Trophoblast cell (in vitro differentiated cells and primary cell): Measurements from ENCODE around the gene RNF111.

Source experiments
- DNase-seq, 2 donors: peaks; one replicate each; pipeline ENCODE4 v3.0.0-alpha.2; 2016
- H2AFZ ChIP-seq: 2 replicates; pipeline ENCODE4 v1.6.1; 2013; ENCODE audit warnings: low read length, moderate library complexity, mild to moderate bottlenecking; ENCODE audit not compliant: insufficient read depth, poor library complexity
- H2AK5ac ChIP-seq: 2 replicates; pipeline ENCODE4 v1.6.1; 2013; ENCODE audit warnings: mild to moderate bottlenecking, low read length
- H2BK120ac ChIP-seq: 2 replicates; pipeline ENCODE4 v1.6.1; 2013; ENCODE audit warnings: low read length, mild to moderate bottlenecking, moderate library complexity; ENCODE audit not compliant: insufficient read depth, poor library complexity
- H2BK12ac ChIP-seq: 2 replicates; pipeline ENCODE4 v1.6.1; 2013; ENCODE audit warnings: mild to moderate bottlenecking, low read length, moderate library complexity
- H2BK5ac ChIP-seq: 2 replicates; pipeline ENCODE4 v1.6.1; 2013; ENCODE audit warnings: low read length, low read depth, moderate library complexity, mild to moderate bottlenecking; ENCODE audit not compliant: poor library complexity
- H3K14ac ChIP-seq: 2 replicates; pipeline ENCODE4 v1.6.1; 2013; ENCODE audit warnings: mild to moderate bottlenecking, low read length
- H3K18ac ChIP-seq: 2 replicates; pipeline ENCODE4 v1.6.1; 2013; ENCODE audit warnings: mild to moderate bottlenecking, low read length
- H3K23ac ChIP-seq: 2 replicates; pipeline ENCODE4 v1.6.1; 2013; ENCODE audit warnings: low read length
- H3K27ac ChIP-seq: 2 replicates; pipeline ENCODE4 v1.5.1; 2013; ENCODE audit warnings: low read depth, mild to moderate bottlenecking, inconsistent platforms, low read length, moderate library complexity
- H3K27me3 ChIP-seq: 2 replicates; pipeline ENCODE4 v1.6.1; 2013; ENCODE audit warnings: inconsistent platforms, mild to moderate bottlenecking, low read length, moderate library complexity; ENCODE audit not compliant: insufficient read depth
- H3K36me3 ChIP-seq, 2 experiments: 1 replicate in 1 of 2; 2 replicates in 1 of 2; pipeline ENCODE4 v1.6.1; 2013; ENCODE audit warnings: low read length in 2 of 2, mild to moderate bottlenecking in 2 of 2, moderate library complexity in 1 of 2; ENCODE audit not compliant: insufficient read depth in 2 of 2, control insufficient read depth in 1 of 2
- H3K4ac ChIP-seq: 2 replicates; pipeline ENCODE4 v1.6.1; 2013; ENCODE audit warnings: low read depth, mild to moderate bottlenecking, low read length, moderate library complexity
- H3K4me1 ChIP-seq, 2 experiments: 1 replicate in 1 of 2; 2 replicates in 1 of 2; pipeline ENCODE4 v1.6.1; 2013; ENCODE audit warnings: low read length in 2 of 2, mild to moderate bottlenecking in 2 of 2, moderate library complexity in 1 of 2; ENCODE audit not compliant: insufficient read depth in 2 of 2, control insufficient read depth in 1 of 2
- H3K4me2 ChIP-seq: 2 replicates; pipeline ENCODE4 v1.6.1; 2013; ENCODE audit warnings: inconsistent platforms, mild to moderate bottlenecking, low read length, moderate library complexity
- H3K4me3 ChIP-seq: 2 replicates; pipeline ENCODE4 v1.5.1; 2013; ENCODE audit warnings: mild to moderate bottlenecking, low read depth, low read length, inconsistent platforms
- H3K79me1 ChIP-seq: one replicate; pipeline ENCODE4 v1.6.1; 2013; ENCODE audit warnings: low read length
- H3K79me2 ChIP-seq: 2 replicates; pipeline ENCODE4 v1.6.1; 2013; ENCODE audit warnings: low read length, mild to moderate bottlenecking; ENCODE audit not compliant: control insufficient read depth, insufficient read depth, poor library complexity
- H3K9ac ChIP-seq: 2 replicates; pipeline ENCODE4 v1.6.1; 2013; ENCODE audit warnings: mild to moderate bottlenecking, low read length
- H3K9me3 ChIP-seq: 2 replicates; pipeline ENCODE4 v1.6.1; 2013; ENCODE audit warnings: low read depth, mild to moderate bottlenecking, control low read depth, inconsistent platforms, low read length; ENCODE audit not compliant: insufficient read depth
- H4K12ac ChIP-seq: 2 replicates; pipeline ENCODE4 v1.6.1; 2013; ENCODE audit warnings: low read depth, mild to moderate bottlenecking, low read length, moderate library complexity
- H4K8ac ChIP-seq: 2 replicates; pipeline ENCODE4 v1.6.1; 2013; ENCODE audit warnings: low read depth, mild to moderate bottlenecking, low read length, moderate library complexity
- H4K91ac ChIP-seq: one replicate; pipeline ENCODE4 v1.6.1; 2013; ENCODE audit warnings: low read depth, mild to moderate bottlenecking, low read length, moderate library complexity
- WGBS: extraction: QIAGEN DNeasy Blood & Tissue Kit; methylation state at CpG from one replicate; pipeline ENCODE4 v1.1.7; 2013; ENCODE audit warnings: missing lambda C conversion rate; ENCODE audit not compliant: insufficient read length, insufficient coverage; ENCODE audit errors: extremely low coverage; 5-methylcytosine and 5-hydroxymethylcytosine counted together

RNF111 gene

GRCh38 chr15:59017449-59017848 lies 30.0 kb downstream of the RNF111 start:
- Histone ChIP-seq H3K79me2 (no peaks in the 10 kb centered on the region), H2AK5ac (no peak overlapping the region), H2BK5ac (no peak overlapping the region), H3K4me2 (no peak overlapping the region), H3K27ac (no peak overlapping the region), H2BK120ac (no peak overlapping the region), H4K8ac (no peak overlapping the region), H3K18ac (no peak overlapping the region), H2BK12ac (no peak overlapping the region), H3K9me3 (no peaks in the 10 kb centered on the region), H3K4me3 (no peak overlapping the region), H3K4me1 (no peaks in the 10 kb centered on the region), H3K14ac (no peak overlapping the region), H3K79me1 (no peaks in the 10 kb centered on the region), H3K27me3 (no peaks in the 10 kb centered on the region), H3K9ac (no peak overlapping the region), H4K91ac (no peak overlapping the region), H3K36me3 (peaks cover 5 to 8% of the 10 kb centered on the region in 2 experiments), H3K4ac (no peak overlapping the region), H3K23ac (no peak overlapping the region), H4K12ac (no peak overlapping the region), H2AFZ (no peak overlapping the region)
- WGBS: no CpG with 5 or more reads among the region's 2 CpGs
- DNase-seq: no peak

DNA sequence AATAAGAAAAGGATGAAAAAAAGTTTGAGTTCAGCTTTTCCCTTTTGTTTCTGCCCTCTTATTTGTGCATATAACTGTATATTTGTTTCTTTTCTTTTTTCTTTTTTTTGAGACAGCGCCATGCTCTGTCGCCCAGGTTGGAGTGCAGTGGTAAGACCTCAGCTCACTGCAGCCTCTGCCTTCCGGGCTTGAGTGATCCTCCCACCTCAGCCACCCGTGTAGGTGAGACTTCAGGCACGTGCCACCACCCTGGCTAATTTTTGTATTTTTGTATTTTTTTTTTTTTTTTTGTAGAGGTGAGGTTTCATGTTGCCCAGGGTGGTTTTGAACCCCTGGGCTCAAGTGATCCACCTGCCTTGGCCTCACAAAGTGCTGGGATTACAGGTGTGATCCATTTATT lies 31.4 kb downstream of the RNF111 start:
- no peak overlapping the region for H3K27ac ChIP-seq
- no peak overlapping the region for H4K8ac ChIP-seq
- H3K79me1 ChIP-seq: no peaks in the 10 kb centered on the region
- peaks cover 5 to 8% of the 10 kb centered on the region in 2 experiments for H3K36me3 ChIP-seq
- H4K91ac ChIP-seq: no peak overlapping the region
- H3K4me1 ChIP-seq: no peaks in the 10 kb centered on the region
- no CpG with 5 or more reads among the region's 5 CpGs for WGBS
- H3K4me3 ChIP-seq: no peak overlapping the region
- no peak overlapping the region for H2BK12ac ChIP-seq
- no peak for DNase-seq
- H3K23ac ChIP-seq: no peak overlapping the region
- no peak overlapping the region for H2BK120ac ChIP-seq
- no peaks in the 10 kb centered on the region for H3K27me3 ChIP-seq
- H3K14ac ChIP-seq: no peak overlapping the region
- H2BK5ac ChIP-seq: no peak overlapping the region
- H3K9me3 ChIP-seq: no peaks in the 10 kb centered on the region
- no peak overlapping the region for H2AK5ac ChIP-seq
- H3K4me2 ChIP-seq: no peak overlapping the region
- H3K79me2 ChIP-seq: no peaks in the 10 kb centered on the region
- no peak overlapping the region for H2AFZ ChIP-seq
- no peak overlapping the region for H3K18ac ChIP-seq
- H4K12ac ChIP-seq: no peak overlapping the region
- H3K4ac ChIP-seq: peak overlapping the region; percentile 91
- no peak overlapping the region for H3K9ac ChIP-seq

DNA sequence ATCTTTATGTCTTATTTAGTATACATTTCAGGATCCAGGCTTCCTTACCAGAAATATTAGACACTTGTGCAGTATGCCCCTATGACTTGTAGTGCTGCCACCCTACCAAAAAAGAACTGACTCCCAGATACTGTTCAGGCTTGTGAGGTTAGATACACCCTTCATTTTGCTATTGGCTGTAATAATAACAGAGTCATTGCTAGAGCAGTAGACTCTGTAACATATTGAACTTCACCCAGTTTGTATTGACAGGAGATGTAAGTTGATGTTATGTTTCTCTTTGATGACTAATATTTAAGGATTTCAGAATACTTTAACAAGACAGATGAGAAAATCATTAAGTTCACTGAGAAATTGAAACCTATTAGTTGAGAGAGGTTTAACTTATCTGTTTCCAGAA lies 32.9 kb downstream of the RNF111 start:
- H3K4me1 ChIP-seq: no peaks in the 10 kb centered on the region

DNA sequence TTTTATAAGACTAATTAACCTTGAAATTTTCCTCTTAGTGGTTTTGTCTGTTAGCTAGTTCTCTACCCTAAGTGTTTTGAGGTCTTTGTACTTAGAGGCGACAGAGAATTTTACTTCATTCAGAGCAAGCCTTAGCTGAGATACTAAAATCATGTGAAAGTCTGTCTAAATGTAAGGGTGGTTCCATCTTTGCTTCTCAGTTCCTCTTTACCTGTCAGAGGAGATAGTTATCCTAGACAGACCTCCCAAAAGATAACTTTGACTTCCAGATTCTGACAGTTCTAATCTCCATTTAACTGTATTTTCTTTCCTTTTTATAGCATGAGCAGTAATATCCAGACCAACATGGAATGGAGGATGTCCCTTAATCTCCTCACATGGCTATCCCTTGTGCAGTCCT lies 34.7 kb downstream of the RNF111 start:
- Histone ChIP-seq H3K18ac (no peak overlapping the region), H3K27ac (no peak overlapping the region), H3K9me3 (no peaks in the 10 kb centered on the region), H3K4me1 (no peaks in the 10 kb centered on the region), H2AFZ (no peak overlapping the region), H4K12ac (no peak overlapping the region), H4K91ac (no peak overlapping the region), H3K9ac (no peak overlapping the region), H4K8ac (no peak overlapping the region), H3K36me3 (peaks cover 4 to 9% of the 10 kb centered on the region in 2 experiments), H3K27me3 (no peaks in the 10 kb centered on the region), H3K79me2 (no peaks in the 10 kb centered on the region), H3K4me3 (no peak overlapping the region), H3K14ac (no peak overlapping the region), H2BK5ac (no peak overlapping the region), H3K79me1 (no peaks in the 10 kb centered on the region), H2AK5ac (no peak overlapping the region), H3K4me2 (no peak overlapping the region), H2BK120ac (no peak overlapping the region), H2BK12ac (no peak overlapping the region), H3K23ac (no peak overlapping the region), H3K4ac (no peak overlapping the region)
- DNase-seq: no peak
- WGBS: no CpG with 5 or more reads among the region's 1 CpG

More for the DNA sequence above, 32.9 kb downstream of the RNF111 start:
- no peak overlapping the region for H4K8ac ChIP-seq
- H3K4me3 ChIP-seq: no peak overlapping the region
- H3K27me3 ChIP-seq: no peaks in the 10 kb centered on the region
- no peak overlapping the region for H3K14ac ChIP-seq
- H2BK12ac ChIP-seq: no peak overlapping the region
- H4K12ac ChIP-seq: no peak overlapping the region
- no peak overlapping the region for H3K23ac ChIP-seq
- H4K91ac ChIP-seq: no peak overlapping the region
- DNase-seq: no peak
- no peak overlapping the region for H2AK5ac ChIP-seq
- no peak overlapping the region for H2AFZ ChIP-seq
- no peak overlapping the region for H3K4ac ChIP-seq
- no peak overlapping the region for H3K4me2 ChIP-seq
- no peaks in the 10 kb centered on the region for H3K9me3 ChIP-seq
- H2BK5ac ChIP-seq: no peak overlapping the region
- H3K27ac ChIP-seq: no peak overlapping the region
- no peak overlapping the region for H3K9ac ChIP-seq
- H3K79me1 ChIP-seq: no peaks in the 10 kb centered on the region
- peaks cover 5 to 8% of the 10 kb centered on the region in 2 experiments for H3K36me3 ChIP-seq
- no peaks in the 10 kb centered on the region for H3K79me2 ChIP-seq
- H2BK120ac ChIP-seq: no peak overlapping the region
- no peak overlapping the region for H3K18ac ChIP-seq
